WERI-Rb-1 (cell line): ENCODE measurements around the gene GPATCH11.

Experiments used
- DNase-seq: peaks from one replicate; pipeline ENCODE4 v3.0.0-alpha.2; 2020
- H3K27ac ChIP-seq: fragments of 250-450 bp; sonication (Bioruptor Pico); 2 replicates; pipeline ENCODE4 v1.5.1; 2020; ENCODE audit warnings: mild to moderate bottlenecking, moderate library complexity
- H3K27me3 ChIP-seq: fragments of 250-450 bp; sonication (Bioruptor Pico); 2 replicates; pipeline ENCODE4 v1.5.1; 2021; ENCODE audit warnings: mild to moderate bottlenecking, low read depth, moderate library complexity; ENCODE audit not compliant: insufficient read depth, severe bottlenecking
- H3K36me3 ChIP-seq: fragments of 250-450 bp; sonication (Bioruptor Pico); 2 replicates; pipeline ENCODE4 v1.5.1; 2020; ENCODE audit warnings: mild to moderate bottlenecking, moderate library complexity
- H3K4me3 ChIP-seq: 2 replicates; pipeline ENCODE4 v1.5.1; 2011; ENCODE audit warnings: low read depth, mild to moderate bottlenecking, control low read depth, low read length
- H3K9me3 ChIP-seq: fragments of 250-450 bp; sonication (Bioruptor Pico); 2 replicates; pipeline ENCODE4 v1.5.1; 2021; ENCODE audit warnings: mild to moderate bottlenecking, moderate library complexity; ENCODE audit not compliant: severe bottlenecking
- CTCF ChIP-seq: IDR thresholded peaks from 2 replicates; pipeline ENCODE4 v1.5.1; 2011; ENCODE audit warnings: low read depth, mild to moderate bottlenecking, control low read depth, inconsistent platforms, low read length

The GPATCH11 gene

DNA sequence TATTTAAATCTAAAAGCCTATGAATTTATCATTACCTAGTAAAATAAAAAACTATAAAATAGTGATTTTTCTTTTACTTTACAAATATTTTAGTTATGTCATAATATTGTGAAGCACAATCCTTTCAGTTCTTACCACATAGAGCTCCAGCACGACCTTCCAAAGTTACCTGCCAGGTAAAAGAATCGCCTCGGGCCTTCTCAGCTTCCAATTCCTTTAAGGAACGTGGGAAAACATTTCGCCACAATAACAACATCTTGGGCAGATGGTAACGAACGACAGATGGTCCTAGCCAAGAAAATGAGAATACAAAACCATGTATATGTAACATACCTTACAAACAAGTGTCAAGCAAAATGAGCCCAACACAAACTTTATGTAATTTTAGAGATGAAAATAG is 23.9 kb upstream of the GPATCH11 start:
- H3K27me3 ChIP-seq, result no peaks in the 10 kb centered on the region
- TF ChIP-seq CTCF, result no peak
- peaks cover 47% of the 10 kb centered on the region for H3K36me3 ChIP-seq

GRCh38 chr2:37061013-37061711 is 23.2 kb upstream of the GPATCH11 start:
- no peaks in the 10 kb centered on the region for H3K27me3 ChIP-seq
- H3K4me3 ChIP-seq, result no peak overlapping the region
- H3K9me3 ChIP-seq, result no peaks in the 10 kb centered on the region
- peaks cover 50% of the 10 kb centered on the region for H3K36me3 ChIP-seq
- TF ChIP-seq CTCF, result no peak
- no peak for DNase-seq
- no peak overlapping the region for H3K27ac ChIP-seq

More for the DNA sequence above, 23.9 kb upstream of the GPATCH11 start:
- no peak overlapping the region for H3K4me3 ChIP-seq
- H3K9me3 ChIP-seq, result no peaks in the 10 kb centered on the region
- H3K27ac ChIP-seq, result no peak overlapping the region
- DNase-seq, result no peak

DNA sequence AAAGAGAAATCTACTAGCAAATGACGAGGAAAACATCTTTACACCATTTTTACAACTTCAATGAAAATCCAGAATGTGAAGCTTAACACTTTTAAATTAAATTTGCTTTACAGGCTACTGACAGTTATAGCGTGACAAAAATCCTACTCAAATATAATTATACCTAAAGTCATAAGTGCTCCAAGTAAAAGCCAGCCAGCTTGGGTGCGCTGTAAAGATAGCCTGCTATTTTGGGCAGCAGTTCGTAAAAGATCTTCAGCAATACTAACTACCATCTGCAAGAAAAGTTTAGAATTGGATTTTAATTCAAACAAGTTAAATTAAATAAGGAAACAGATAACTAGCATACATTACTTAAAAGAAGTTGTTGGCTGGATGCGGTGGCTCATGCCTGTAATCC is 22.5 kb upstream of the GPATCH11 start:
- no peaks in the 10 kb centered on the region for H3K9me3 ChIP-seq
- no peaks in the 10 kb centered on the region for H3K27me3 ChIP-seq
- H3K36me3 ChIP-seq, result peaks cover 47% of the 10 kb centered on the region
- no peak for TF ChIP-seq CTCF
- no peak overlapping the region for H3K27ac ChIP-seq
- H3K4me3 ChIP-seq, result no peak overlapping the region
- DNase-seq, result no peak

DNA sequence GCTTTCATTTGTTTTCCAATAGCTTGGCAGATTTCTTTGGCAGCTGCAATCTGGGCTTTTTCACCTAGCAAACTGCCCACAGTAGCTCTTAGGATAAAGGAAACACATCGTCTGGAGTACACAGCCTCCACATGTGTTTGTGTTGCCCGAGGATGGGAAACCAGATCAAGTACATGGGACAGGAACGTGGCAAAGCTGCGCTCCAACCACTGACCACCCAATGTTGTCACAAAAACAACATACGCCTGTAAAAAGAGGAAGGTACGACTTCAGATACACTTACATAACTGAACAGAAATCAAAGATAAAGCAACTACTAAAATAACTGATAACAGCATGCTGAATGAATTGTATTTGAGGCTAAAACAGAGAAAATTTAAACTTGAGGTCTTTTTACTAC is 15.6 kb upstream of the GPATCH11 start:
- Histone ChIP-seq H3K27me3 (no peaks in the 10 kb centered on the region), H3K4me3 (no peak overlapping the region), H3K36me3 (peaks cover 42% of the 10 kb centered on the region), H3K9me3 (no peaks in the 10 kb centered on the region), H3K27ac (no peak overlapping the region)
- TF ChIP-seq CTCF, result no peak
- DNase-seq, result no peak

DNA sequence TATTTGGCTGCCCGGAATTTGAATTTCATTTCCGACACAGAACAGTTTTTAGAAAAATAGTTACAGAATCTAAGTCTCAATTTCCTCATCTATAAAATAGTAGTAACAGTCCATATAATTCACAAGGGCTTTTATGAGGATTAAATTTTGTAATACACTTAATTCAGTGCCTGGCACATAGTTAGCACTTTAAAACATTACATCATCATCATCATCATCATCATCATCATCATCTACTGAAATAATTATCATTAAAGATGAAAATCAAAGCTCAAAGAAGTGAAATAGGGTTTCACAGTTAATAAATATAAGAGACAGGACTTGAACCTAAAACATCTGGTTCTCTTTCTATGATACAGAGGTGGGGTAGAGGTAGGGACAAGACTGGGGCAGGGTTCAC is 13.4 kb upstream of the GPATCH11 start:
- TF ChIP-seq CTCF, result no peak
- H3K27me3 ChIP-seq, result no peaks in the 10 kb centered on the region
- peaks cover 42% of the 10 kb centered on the region for H3K36me3 ChIP-seq

DNA sequence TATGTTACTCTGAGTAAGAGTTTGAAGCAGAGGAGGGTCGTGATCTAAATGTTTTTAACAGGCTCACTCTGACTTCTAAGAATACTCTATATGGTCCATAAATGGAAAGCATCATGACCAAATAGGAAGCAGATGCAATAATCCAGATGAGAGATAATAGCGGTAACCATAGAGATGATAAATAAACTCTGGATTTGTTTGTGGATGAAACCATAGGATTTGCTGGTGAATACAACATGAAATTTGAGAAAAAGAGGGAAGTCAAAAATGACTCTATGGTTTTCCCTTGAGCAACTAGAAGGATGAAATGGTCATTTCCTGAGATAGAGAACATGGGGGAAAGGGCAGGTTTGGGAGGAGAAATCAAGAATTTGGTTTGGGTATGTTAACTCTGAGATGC is 4.1 kb upstream of the GPATCH11 start:
- DNase-seq, result no peak
- Histone ChIP-seq H3K27me3 (no peaks in the 10 kb centered on the region), H3K36me3 (peaks cover 32% of the 10 kb centered on the region), H3K27ac (no peak overlapping the region), H3K9me3 (no peaks in the 10 kb centered on the region), H3K4me3 (no peak overlapping the region)
- TF ChIP-seq CTCF, result no peak

More for the DNA sequence above, 13.4 kb upstream of the GPATCH11 start:
- H3K9me3 ChIP-seq, result no peaks in the 10 kb centered on the region
- DNase-seq, result no peak
- H3K27ac ChIP-seq, result no peak overlapping the region
- H3K4me3 ChIP-seq, result no peak overlapping the region
